HG02623 (cell line): ENCODE measurements around the gene KMT2C.
A peak's percentile ranks its signal among the peaks of the same experiment; 100 is the strongest.
"Not testable (repeated sequence)": the region's sequence is repeated elsewhere in the genome, so short reads cannot be mapped to it uniquely, and the experiment has no call there.

Experiments
- ATAC-seq: cut with Tn5 transposase; IDR thresholded peaks from one replicate; pipeline ENCODE4 v1.9.1; 2021; ENCODE audit warnings: moderate library complexity; ENCODE audit not compliant: unreplicated experiment

The KMT2C gene

GRCh38 chr7:152231089-152231488 is 204.7 kb downstream of the KMT2C start:
- no peak for ATAC-seq

- not testable (repeated sequence) for ATAC-seq
Measured at GRCh38 chr7:152219556-152219955, 216.2 kb downstream of the KMT2C start.

- not testable (repeated sequence) for ATAC-seq
Measured at GRCh38 chr7:152208766-152209165, 227.0 kb downstream of the KMT2C start.

GRCh38 chr7:152204417-152204816 is 231.4 kb downstream of the KMT2C start:
- ATAC-seq, result not testable (repeated sequence)

- ATAC-seq, result no peak
Measured at GRCh38 chr7:152203095-152203494, 232.7 kb downstream of the KMT2C start.

GRCh38 chr7:152202056-152202455 is 233.7 kb downstream of the KMT2C start:
- ATAC-seq, result no peak

GRCh38 chr7:152200395-152200794 is 235.4 kb downstream of the KMT2C start:
- no peak for ATAC-seq

- no peak for ATAC-seq
Measured at GRCh38 chr7:152196391-152196790, 239.4 kb downstream of the KMT2C start.

GRCh38 chr7:152193880-152194279 is 241.9 kb downstream of the KMT2C start:
- ATAC-seq, result no peak

- no peak for ATAC-seq
Measured at GRCh38 chr7:152189061-152189460, 246.7 kb downstream of the KMT2C start.

GRCh38 chr7:152185558-152185957 is 250.2 kb downstream of the KMT2C start:
- ATAC-seq, result no peak

GRCh38 chr7:152180587-152180986 is 255.2 kb downstream of the KMT2C start:
- ATAC-seq, result no peak

- ATAC-seq, result no peak
Measured at GRCh38 chr7:152180048-152180447, 255.8 kb downstream of the KMT2C start.

- no peak for ATAC-seq
Measured at GRCh38 chr7:152178405-152179058, 257.3 kb downstream of the KMT2C start.

GRCh38 chr7:152177681-152178404 is 258.0 kb downstream of the KMT2C start:
- ATAC-seq, result no peak

- ATAC-seq, result peak; percentile 78
Measured at GRCh38 chr7:152176797-152177196, 259.0 kb downstream of the KMT2C start.

- ATAC-seq, result no peak
Measured at GRCh38 chr7:152173372-152174070, 262.3 kb downstream of the KMT2C start.

- no peak for ATAC-seq
Measured at GRCh38 chr7:152162287-152162686, 273.5 kb downstream of the KMT2C start.

- no peak for ATAC-seq
Measured at GRCh38 chr7:152161171-152161570, 274.6 kb downstream of the KMT2C start.

GRCh38 chr7:152158801-152159587 is 276.8 kb downstream of the KMT2C start:
- ATAC-seq, result peak; percentile 89

- no peak for ATAC-seq
Measured at GRCh38 chr7:152152267-152152666, 283.5 kb downstream of the KMT2C start.
